Keratinocyte (primary cell): ENCODE results near the gene ANKRD24. TPM values are rescaled to one million over a fixed set of nuclear protein-coding genes. Genes with fewer than 3 reads are reported as not detected.

ENCODE experiments used
- DNase-seq: peaks from one replicate; pipeline ENCODE4 v3.0.0-alpha.2; 2011; ENCODE audit warnings: low read depth, missing footprints, low spot score
- FAIRE-seq: peaks from 2 replicates; lab custom pipeline; 2011; peaks lifted over from hg19 to GRCh38; lab: Jason Lieb, UNC
- H2AFZ ChIP-seq: 2 replicates; pipeline ENCODE4 v1.6.0; 2012; ENCODE audit warnings: low read length, control low read depth, inconsistent platforms; ENCODE audit not compliant: control insufficient read depth
- H3K27ac ChIP-seq: 2 replicates; pipeline ENCODE4 v1.5.1; 2011; ENCODE audit warnings: low read length; ENCODE audit not compliant: control insufficient read depth, insufficient read depth
- H3K27me3 ChIP-seq: 3 replicates; pipeline ENCODE4 v1.6.0; 2011; ENCODE audit warnings: low read length; ENCODE audit not compliant: control insufficient read depth, insufficient read depth; ENCODE audit errors: extremely low read depth
- H3K36me3 ChIP-seq, 2 experiments: 2 replicates in 1 of 2; 3 replicates in 1 of 2; pipeline ENCODE4 v1.5.1; 2011; ENCODE audit warnings: low read length in 2 of 2, mild to moderate bottlenecking in 1 of 2; ENCODE audit not compliant: control insufficient read depth in 2 of 2, insufficient read depth in 2 of 2; ENCODE audit errors: extremely low read depth in 1 of 2
- H3K4me1 ChIP-seq: 3 replicates; pipeline ENCODE4 v1.5.1; 2011; ENCODE audit warnings: low read length; ENCODE audit not compliant: control insufficient read depth, insufficient read depth; ENCODE audit errors: extremely low read depth
- H3K4me2 ChIP-seq: 3 replicates; pipeline ENCODE4 v1.6.0; 2011; ENCODE audit warnings: low read depth, low read length; ENCODE audit not compliant: control insufficient read depth, insufficient read depth; ENCODE audit errors: extremely low read depth
- H3K4me3 ChIP-seq, 3 experiments: fragments of 200-600 bp in 1 of 3; sonication (generic) in 1 of 3; 2 replicates in 2 of 3; 3 replicates in 1 of 3; pipeline ENCODE4 v1.5.1; 2011 to 2016; ENCODE audit warnings: low read length in 3 of 3, mild to moderate bottlenecking in 3 of 3, control low read depth in 2 of 3, inconsistent platforms in 1 of 3, low read depth in 1 of 3, mixed read lengths in 1 of 3, mixed run types in 1 of 3, moderate library complexity in 1 of 3; ENCODE audit not compliant: control insufficient read depth in 2 of 3, insufficient read depth in 2 of 3; ENCODE audit errors: extremely low read depth in 1 of 3
- H3K79me2 ChIP-seq: 2 replicates; pipeline ENCODE4 v1.6.0; 2012; ENCODE audit warnings: low read length; ENCODE audit not compliant: control insufficient read depth, insufficient read depth
- H3K9ac ChIP-seq: 3 replicates; pipeline ENCODE4 v1.6.0; 2011; ENCODE audit warnings: low read length; ENCODE audit not compliant: control insufficient read depth, insufficient read depth; ENCODE audit errors: extremely low read depth
- H3K9me1 ChIP-seq: 3 replicates; pipeline ENCODE4 v1.6.0; 2011; ENCODE audit warnings: low read length; ENCODE audit not compliant: control insufficient read depth, insufficient read depth; ENCODE audit errors: extremely low read depth
- H3K9me3 ChIP-seq: 2 replicates; pipeline ENCODE4 v1.5.1; 2012; ENCODE audit warnings: low read depth, low read length; ENCODE audit not compliant: control insufficient read depth
- H4K20me1 ChIP-seq: 3 replicates; pipeline ENCODE4 v1.6.0; 2011; ENCODE audit warnings: low read length; ENCODE audit not compliant: control insufficient read depth, insufficient read depth; ENCODE audit errors: extremely low read depth
- CTCF ChIP-seq, 3 experiments: IDR thresholded peaks in 1 of 3; conservative IDR thresholded peaks in 1 of 3; optimal IDR thresholded peaks in 1 of 3; 2 replicates in 2 of 3; 3 replicates in 1 of 3; pipeline versions ENCODE3 to v1.5.1; 2011; ENCODE audit warnings: low read length in 3 of 3, mild to moderate bottlenecking in 3 of 3, moderate library complexity in 2 of 3, control low read depth in 1 of 3, inconsistent platforms in 1 of 3; ENCODE audit not compliant: insufficient read depth in 2 of 3; ENCODE audit errors: extremely low read depth in 1 of 3
- EZH2 ChIP-seq: IDR thresholded peaks from one replicate; pipeline ENCODE4 v1.6.1; 2012; ENCODE audit warnings: inconsistent platforms, mild to moderate bottlenecking, low read length, moderate library complexity
- dilution Hi-C: fragments of 300-500 bp; cut with MboI; formaldehyde crosslinking; loops from one replicate; pipeline ENCODE4 v1.7.0; 2020; ENCODE audit warnings: low sequenced_read_pairs; ENCODE audit not compliant: extremely low pct_ligation_motif_present
- polyA plus RNA-seq, 5 experiments: library from polyadenylated mRNA; depleted of rRNA in 3 of 5; stranded (reverse) in 3 of 5; stranded (forward) in 1 of 5; unstranded in 1 of 5; fragments of >200 nt; gene quantifications; 1 replicate in 1 of 5; 2 replicates in 3 of 5; 3 replicates in 1 of 5; pipeline versions ENCODE4 v1.2.1 to v1.2.3, GENCODE V29; 2011 to 2012; ENCODE audit warnings: missing spikeins in 2 of 5, low read depth in 1 of 5, low replicate concordance in 1 of 5

Gene ANKRD24
- polyA plus RNA-seq, 1 donor (not counting 4 experiments of a cell fraction or from before 2014, with no cell fraction given): 0.07 TPM

- dilution Hi-C loops: no loop called here
- Histone ChIP-seq H3K4me1 (no peaks in the 10 kb centered on the region), H3K9me1 (no peaks in the 10 kb centered on the region), H3K36me3 (peaks cover 0 to 5% of the 10 kb centered on the region in 2 experiments), H3K4me3 (no peak overlapping the region), H3K27me3 (peaks cover 15% of the 10 kb centered on the region), H3K4me2 (no peak overlapping the region), H3K9me3 (no peaks in the 10 kb centered on the region), H2AFZ (no peak overlapping the region), H4K20me1 (peaks cover 3% of the 10 kb centered on the region), H3K79me2 (no peaks in the 10 kb centered on the region), H3K9ac (no peak overlapping the region), H3K27ac (no peak overlapping the region)
- FAIRE-seq (no peak), DNase-seq (no peak)
- no peak for TF ChIP-seq CTCF (optimal IDR thresholded peaks at IDR 0.05 in 1 of 3, IDR thresholded peaks at IDR 0.05 in 1 of 3, conservative IDR thresholded peaks at IDR 0.05 in 1 of 3; ENCODE audit: extremely low read depth in 1 of 3, insufficient read depth in 2 of 3, low read length in 3 of 3)
- TF ChIP-seq EZH2: no peak
Measured at GRCh38 chr19:4172861-4173473, 9.5 kb upstream of the ANKRD24 start.

- H3K4me2 ChIP-seq: no peak overlapping the region
- DNase-seq (no peak), FAIRE-seq (no peak)
- no peak overlapping the region for H3K27ac ChIP-seq
- H3K9me3 ChIP-seq: no peaks in the 10 kb centered on the region
- dilution Hi-C loops: no loop called here
- H4K20me1 ChIP-seq: peaks cover 3% of the 10 kb centered on the region
- H3K36me3 ChIP-seq: peaks cover 0 to 5% of the 10 kb centered on the region in 2 experiments
- peaks cover 15% of the 10 kb centered on the region for H3K27me3 ChIP-seq
- H3K9ac ChIP-seq: no peak overlapping the region
- H3K9me1 ChIP-seq: no peaks in the 10 kb centered on the region
- no peak for TF ChIP-seq EZH2
- TF ChIP-seq CTCF (optimal IDR thresholded peaks at IDR 0.05 in 1 of 3, IDR thresholded peaks at IDR 0.05 in 1 of 3, conservative IDR thresholded peaks at IDR 0.05 in 1 of 3; ENCODE audit: extremely low read depth in 1 of 3, insufficient read depth in 2 of 3, low read length in 3 of 3): no peak
- no peaks in the 10 kb centered on the region for H3K4me1 ChIP-seq
- no peaks in the 10 kb centered on the region for H3K79me2 ChIP-seq
- H2AFZ ChIP-seq: no peak overlapping the region
- no peak overlapping the region for H3K4me3 ChIP-seq
Measured at GRCh38 chr19:4173479-4174212, 8.8 kb upstream of the ANKRD24 start.
